Endometrial microvascular endothelial cells (primary cell): ENCODE data around the gene DIAPH2. TPM values are rescaled to one million over a fixed set of nuclear protein-coding genes. Genes with fewer than 3 reads are reported as not detected.

ENCODE experiments used
- in situ Hi-C: cut with HindIII; loops from 2 replicates; pipeline ENCODE4 v1.10.0; 2017; ENCODE audit warnings: low sequenced_read_pairs, low pct_unique_long_range_greater_than_20kb; ENCODE audit errors: inconsistent ontology term
- total RNA-seq: library from RNA; depleted of rRNA; stranded (reverse); fragments of >200 nt; gene quantifications from one replicate; pipeline ENCODE4 v1.2.3, GENCODE V29; 2015; ENCODE audit errors: inconsistent ontology term

The DIAPH2 gene
- total RNA-seq, 1 donor from 2014 or later: 13.3 TPM

GRCh38 chrX:97636473-97637140 lies 952.0 kb downstream of the DIAPH2 start:
- in situ Hi-C loops: no loop called here

- in situ Hi-C loops: no loop called here
These were observed 952.6 kb downstream of the DIAPH2 start for GRCh38 chrX:97637289-97637688.

GRCh38 chrX:97638621-97639020 lies 954.0 kb downstream of the DIAPH2 start:
- in situ Hi-C loops: no loop called here

GRCh38 chrX:97639526-97639925 lies 954.9 kb downstream of the DIAPH2 start:
- in situ Hi-C loops: no loop called here

Other genes starting within 250 kb of the DIAPH2 start
- 0.09 TPM for gene RPA4, start 199.1 kb downstream of the DIAPH2 start, total RNA-seq